Measurements from ENCODE around the gene EIPR1.

DNA sequence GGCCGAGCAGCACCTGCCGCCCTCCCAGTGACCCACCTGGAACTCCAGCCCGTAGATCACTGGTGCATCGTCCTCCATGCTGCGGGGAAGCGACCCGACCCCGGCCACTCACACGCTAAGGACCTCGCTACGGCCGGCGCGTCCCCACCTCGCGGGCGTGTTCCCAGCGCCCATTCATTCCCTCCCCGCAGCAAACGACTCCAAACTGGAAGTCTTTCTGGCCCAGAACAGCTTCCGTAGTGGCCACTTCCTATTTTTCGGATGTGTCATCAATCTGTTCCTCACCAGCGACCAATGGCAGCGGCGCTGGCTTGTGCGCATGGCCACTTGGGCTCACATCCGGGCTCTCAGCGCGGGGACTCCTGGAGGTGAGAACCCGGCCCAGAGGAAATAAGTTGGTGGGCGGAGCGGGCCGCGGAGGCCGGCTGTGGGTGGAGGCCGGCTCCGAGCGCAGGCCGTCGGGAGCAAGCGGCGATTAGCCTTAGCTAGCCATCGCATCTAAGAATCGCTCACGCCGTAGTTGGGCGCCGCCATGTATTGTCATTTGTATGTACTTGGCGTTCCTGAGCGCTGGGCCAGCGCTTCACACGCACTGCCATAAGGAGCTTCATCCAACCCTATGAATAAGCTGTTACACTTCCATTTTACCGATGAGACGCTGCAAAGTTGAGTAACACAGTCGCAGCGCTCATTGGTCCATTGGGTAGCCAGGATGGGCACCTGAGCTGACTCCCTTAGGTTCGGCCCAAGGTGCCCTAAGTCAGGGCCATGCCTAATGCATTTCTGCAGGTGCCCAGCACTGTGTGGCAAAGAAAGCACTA is at the start of gene EIPR1:
- no peak for TF ChIP-seq CTCF (conservative IDR thresholded peaks at IDR 0.05; ENCODE audit: low read depth in 2 of 2)
- peak; percentile 89 for TF ChIP-seq POLR2AphosphoS5 (IDR thresholded peaks at IDR 0.05; ENCODE audit: low read depth)
- no peak; the same call in 1 of the 2 replicates for TF ChIP-seq NANOG (IDR thresholded peaks at IDR 0.05; ENCODE audit: borderline replicate concordance)
- TF ChIP-seq EZH2phosphoT487 (IDR thresholded peaks at IDR 0.05; ENCODE audit: unreplicated experiment), result no peak
